ENCODE data around the gene CHTF8.

Gene CHTF8

DNA sequence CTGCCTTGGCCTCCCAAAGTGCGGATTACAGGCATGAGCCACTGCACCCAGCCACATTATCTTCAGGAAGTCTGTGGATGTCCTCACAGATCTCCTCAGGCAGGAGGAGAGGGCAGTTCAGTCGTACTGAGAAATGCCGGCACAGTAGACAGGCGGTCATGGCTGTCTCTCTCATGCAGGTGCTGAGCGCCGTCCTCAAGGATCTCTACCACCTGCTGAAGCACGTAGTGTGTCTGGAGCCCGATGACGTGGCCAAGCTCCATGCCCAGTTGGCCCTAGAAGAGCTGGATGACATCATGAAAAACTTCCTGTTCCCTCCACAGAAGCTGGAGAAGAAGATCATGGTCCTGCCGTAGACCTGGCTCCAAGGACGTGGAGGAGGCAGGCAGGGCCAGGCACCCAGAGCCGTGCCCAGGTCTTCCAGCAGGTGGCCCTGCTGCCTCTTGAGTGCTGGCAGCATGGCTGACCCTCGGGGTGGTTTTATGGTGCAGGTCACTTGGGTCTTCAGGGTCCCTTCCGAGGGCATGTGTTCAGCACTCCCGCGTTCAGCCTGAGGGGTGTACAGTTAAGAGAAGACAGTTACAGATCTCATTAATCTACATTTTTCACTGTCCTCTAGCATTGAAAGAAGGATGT lies 49.0 kb downstream of the CHTF8 start:
- DNase-seq (ENCODE audit: low read depth): no peak
- no peak overlapping the region for H3K4me3 ChIP-seq (ENCODE audit: low read depth, low read length)
- TF ChIP-seq, protein P1, sequence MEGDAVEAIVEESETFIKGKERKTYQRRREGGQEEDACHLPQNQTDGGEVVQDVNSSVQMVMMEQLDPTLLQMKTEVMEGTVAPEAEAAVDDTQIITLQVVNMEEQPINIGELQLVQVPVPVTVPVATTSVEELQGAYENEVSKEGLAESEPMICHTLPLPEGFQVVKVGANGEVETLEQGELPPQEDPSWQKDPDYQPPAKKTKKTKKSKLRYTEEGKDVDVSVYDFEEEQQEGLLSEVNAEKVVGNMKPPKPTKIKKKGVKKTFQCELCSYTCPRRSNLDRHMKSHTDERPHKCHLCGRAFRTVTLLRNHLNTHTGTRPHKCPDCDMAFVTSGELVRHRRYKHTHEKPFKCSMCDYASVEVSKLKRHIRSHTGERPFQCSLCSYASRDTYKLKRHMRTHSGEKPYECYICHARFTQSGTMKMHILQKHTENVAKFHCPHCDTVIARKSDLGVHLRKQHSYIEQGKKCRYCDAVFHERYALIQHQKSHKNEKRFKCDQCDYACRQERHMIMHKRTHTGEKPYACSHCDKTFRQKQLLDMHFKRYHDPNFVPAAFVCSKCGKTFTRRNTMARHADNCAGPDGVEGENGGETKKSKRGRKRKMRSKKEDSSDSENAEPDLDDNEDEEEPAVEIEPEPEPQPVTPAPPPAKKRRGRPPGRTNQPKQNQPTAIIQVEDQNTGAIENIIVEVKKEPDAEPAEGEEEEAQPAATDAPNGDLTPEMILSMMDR (IDR thresholded peaks at IDR 0.05; ENCODE audit: control insufficient read depth, extremely low read depth, insufficient read depth): no peak

DNA sequence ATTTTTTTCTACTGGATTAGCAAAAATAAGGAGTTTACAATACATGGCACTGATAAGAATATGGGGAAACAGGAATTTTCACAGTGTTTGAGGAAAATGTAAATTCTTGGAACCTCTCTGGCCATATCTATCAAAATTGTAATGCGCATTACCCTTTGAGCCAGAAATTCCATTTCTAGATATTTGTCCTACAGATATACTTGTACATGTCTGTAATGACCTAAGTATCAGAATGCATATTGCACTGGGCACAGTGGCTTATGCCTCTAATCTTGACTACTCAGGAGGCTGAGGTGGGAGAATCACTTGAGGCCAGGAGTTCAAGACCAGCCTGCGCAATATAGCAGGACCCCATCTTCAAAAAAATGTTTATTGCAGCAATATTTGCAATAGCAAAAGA lies 52.7 kb downstream of the CHTF8 start:
- TF ChIP-seq, protein P1 (IDR thresholded peaks at IDR 0.05; ENCODE audit: control insufficient read depth, extremely low read depth, insufficient read depth): no peak
- no peak for DNase-seq (ENCODE audit: low read depth)

DNA sequence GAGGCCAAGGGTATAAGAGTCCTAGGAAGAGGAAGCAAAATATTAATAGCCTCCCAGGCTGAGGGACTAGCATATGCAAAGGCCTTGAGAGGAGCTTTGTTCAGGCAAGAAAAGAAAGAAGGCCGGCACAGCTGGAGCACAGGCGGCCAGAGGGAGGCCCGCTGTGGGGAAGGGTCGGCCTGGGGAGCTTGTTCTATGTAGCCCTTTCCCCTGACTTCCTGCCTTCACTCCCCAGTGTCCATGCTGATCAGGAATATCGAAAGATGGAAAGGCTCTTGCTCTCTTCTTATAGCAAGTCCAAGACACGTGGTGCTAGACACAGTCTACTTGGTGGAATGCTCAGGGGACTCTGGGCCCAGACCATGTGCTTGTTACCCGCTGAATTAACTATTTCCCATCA lies 54.3 kb downstream of the CHTF8 start:
- TF ChIP-seq, protein P1 (IDR thresholded peaks at IDR 0.05; ENCODE audit: control insufficient read depth, extremely low read depth, insufficient read depth): no peak
- no peak for DNase-seq (ENCODE audit: low read depth)
- H3K4me3 ChIP-seq (ENCODE audit: low read depth, low read length): no peak overlapping the region

More for the DNA sequence above, 52.7 kb downstream of the CHTF8 start:
- H3K4me3 ChIP-seq (ENCODE audit: low read depth, low read length): no peak overlapping the region

DNA sequence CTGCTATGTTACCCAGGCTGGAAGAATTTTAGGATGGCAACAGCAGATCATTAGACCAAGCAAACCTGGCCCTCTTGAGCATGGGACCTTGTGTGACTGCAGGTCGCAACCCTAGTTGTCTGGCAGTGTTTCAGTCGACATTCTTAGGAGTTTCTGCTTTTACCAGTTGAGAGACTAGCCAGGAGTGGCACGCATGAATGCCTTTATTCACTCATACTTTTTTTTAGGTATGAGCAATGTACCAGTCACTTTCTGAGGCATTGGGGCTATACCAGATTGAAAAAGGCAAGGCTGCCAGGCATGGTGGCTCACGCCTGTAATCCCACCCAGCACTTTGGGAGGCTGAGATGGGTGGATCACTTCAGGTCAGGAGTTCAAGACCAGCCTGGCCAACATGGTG lies 55.1 kb downstream of the CHTF8 start:
- TF ChIP-seq, protein P1 (IDR thresholded peaks at IDR 0.05; ENCODE audit: control insufficient read depth, extremely low read depth, insufficient read depth): no peak
- no peak overlapping the region for H3K4me3 ChIP-seq (ENCODE audit: low read depth, low read length)
- DNase-seq (ENCODE audit: low read depth): no peak

DNA sequence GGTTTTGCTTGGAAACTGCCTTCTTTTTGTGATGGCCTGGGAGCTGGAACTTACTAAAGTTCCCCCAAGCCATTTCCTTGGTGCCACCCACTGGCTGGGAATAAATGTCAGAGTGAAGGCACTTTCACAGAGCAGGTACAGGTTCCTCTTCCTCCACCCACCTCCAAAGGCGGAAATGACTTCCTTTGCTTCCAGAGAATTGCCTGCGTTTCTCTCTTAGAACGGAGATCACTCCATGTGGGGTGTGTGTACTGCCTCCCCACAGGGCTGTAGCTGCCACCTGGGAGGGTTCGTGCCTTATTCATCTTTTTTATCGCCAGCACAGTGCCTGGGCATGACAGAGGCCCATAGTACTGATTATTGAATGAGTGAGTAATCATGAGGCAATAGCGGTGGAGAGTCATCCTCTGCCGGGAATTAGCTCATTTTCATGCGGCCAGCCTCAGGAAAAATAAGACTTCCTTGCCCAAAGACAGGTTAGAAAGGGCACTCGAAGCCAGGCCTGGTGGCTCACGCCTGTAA lies 59.1 kb downstream of the CHTF8 start:
- DNase-seq (ENCODE audit: low read depth): no peak
- H3K4me3 ChIP-seq (ENCODE audit: low read depth, low read length): no peak overlapping the region
- TF ChIP-seq, protein P1 (IDR thresholded peaks at IDR 0.05; ENCODE audit: control insufficient read depth, extremely low read depth, insufficient read depth): no peak

DNA sequence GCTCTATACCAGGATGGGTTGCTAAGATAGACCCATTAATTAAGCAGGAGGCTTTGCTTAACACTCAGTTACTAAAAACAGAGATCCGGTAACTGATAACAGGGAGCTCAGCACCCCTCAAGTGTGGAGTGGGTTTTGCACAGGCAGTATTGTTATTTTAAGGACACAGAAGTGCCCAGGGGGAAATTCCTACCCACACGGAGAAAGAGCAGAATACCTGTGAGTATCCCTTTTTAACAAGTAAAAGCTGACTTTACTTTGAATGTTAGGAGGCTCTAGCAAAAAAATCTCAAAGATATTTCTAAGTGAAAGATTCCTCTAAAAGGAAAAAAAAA lies 59.8 kb downstream of the CHTF8 start:
- no peak for DNase-seq (ENCODE audit: low read depth)
- H3K4me3 ChIP-seq (ENCODE audit: low read depth, low read length): no peak overlapping the region
- TF ChIP-seq, protein P1 (IDR thresholded peaks at IDR 0.05; ENCODE audit: control insufficient read depth, extremely low read depth, insufficient read depth): no peak

DNA sequence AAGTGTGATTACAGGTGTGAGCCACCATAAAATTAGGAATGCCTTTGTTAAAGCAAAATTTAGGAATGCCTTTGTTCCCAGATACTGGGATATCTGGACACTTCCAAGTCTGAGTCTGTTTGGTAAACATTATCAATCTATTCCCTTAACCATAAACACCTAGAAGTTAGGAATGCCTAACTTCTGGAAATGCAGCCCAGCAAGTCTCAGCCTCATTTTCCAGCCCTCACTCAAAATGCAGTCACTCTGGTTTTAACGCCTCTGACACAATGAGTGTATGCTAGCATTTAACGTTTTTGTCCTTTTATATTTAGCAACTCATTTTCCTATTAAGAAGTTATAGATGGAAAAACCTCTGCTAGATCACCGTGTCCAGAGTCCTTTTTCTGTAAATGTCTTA lies 61.4 kb downstream of the CHTF8 start:
- no peak overlapping the region for H3K4me3 ChIP-seq (ENCODE audit: low read depth, low read length)
- DNase-seq (ENCODE audit: low read depth): no peak
- TF ChIP-seq, protein P1 (IDR thresholded peaks at IDR 0.05; ENCODE audit: control insufficient read depth, extremely low read depth, insufficient read depth): no peak
